Activated T-cell treated with anti-CD3 and anti-CD28 coated beads for 1 hour (primary cell): Measurements from ENCODE around the gene ZNF24.

Experiments
- DNase-seq: peaks from one replicate; pipeline ENCODE4 v3.0.0-alpha.2; 2020; ENCODE audit warnings: low read depth

Gene ZNF24

DNA sequence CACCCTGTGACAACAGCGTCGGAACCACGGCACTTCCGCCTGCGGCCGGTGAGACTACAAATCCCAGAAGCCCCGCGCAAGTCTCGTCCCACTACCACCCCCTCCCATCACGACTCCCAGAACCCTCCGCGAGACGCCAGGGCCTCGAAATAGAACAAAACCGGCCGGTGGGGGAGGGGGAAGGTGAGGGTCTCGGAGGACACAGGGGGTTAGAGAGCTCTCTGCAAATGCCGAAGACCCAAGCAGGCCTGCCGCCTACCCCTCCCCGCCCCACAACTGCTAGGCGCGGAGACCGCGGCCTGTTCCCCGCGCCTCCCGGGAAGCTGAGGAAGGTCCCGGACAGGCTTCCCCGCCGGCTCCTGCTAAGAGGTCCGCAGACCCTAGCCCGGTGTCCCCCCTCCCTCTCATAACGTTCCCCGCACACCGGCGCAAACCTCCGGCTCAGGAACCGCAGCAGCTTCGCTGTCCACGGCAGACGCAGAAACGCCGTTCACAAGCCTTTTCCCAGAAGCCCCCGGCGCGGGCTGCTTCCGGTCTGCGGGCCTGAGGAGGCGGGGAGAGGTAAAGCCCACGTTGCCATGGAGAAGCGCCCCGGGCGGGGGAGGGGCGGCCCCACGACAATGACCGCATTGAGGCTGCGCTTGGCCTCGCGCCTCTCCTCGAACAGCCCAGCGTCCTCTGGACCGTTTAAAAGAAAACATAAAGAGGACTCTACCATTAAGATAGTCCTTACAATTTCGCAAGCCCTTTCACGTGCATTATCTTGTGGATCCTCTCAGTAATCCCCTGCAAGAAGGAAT is at the start of gene ZNF24:
ZNF24 (minus strand) TSS at position 485 of the 800 bp plus-strand sequence. CDS start 3,770 bp downstream, outside the sequence.
- DNase-seq = peak; percentile 89

DNA sequence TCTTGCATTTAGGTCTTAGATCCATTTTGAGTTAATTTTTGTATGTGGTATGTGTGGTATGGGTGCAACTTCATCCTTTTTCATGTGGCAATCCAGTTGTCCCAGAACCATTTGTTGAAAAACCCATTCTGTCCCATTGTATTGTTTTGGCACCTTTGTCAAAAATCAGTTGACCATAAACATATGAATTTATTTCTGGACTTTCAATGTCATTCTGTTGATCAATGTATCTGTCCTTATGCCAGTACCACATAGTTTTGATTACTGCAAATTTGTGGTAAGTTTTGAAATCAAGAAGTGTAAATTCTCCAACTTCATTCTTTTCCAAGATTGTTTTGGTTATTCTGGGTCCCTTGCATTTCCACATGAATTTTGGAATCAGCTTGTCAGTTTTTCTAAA is 49.5 kb upstream of the ZNF24 start:
- no peak for DNase-seq

DNA sequence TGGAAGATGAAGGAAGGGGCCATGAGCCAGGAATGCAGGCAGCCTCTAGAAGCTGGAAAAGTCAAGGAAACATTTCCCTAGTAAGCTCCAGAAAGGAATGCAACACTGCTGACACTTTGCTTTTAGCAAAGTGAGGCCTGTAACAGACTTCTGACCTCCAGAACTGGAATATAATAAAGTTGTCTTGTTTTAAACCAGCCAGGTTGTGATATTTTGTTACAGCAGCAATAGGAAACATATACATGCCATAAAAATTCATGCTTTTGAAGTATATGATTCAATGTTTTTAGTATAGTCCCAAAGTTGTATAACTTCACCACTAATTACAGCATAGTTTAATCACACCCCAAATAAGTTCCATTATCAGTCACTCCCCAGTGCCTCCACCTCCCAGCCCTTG is 48.2 kb upstream of the ZNF24 start:
- no peak for DNase-seq

DNA sequence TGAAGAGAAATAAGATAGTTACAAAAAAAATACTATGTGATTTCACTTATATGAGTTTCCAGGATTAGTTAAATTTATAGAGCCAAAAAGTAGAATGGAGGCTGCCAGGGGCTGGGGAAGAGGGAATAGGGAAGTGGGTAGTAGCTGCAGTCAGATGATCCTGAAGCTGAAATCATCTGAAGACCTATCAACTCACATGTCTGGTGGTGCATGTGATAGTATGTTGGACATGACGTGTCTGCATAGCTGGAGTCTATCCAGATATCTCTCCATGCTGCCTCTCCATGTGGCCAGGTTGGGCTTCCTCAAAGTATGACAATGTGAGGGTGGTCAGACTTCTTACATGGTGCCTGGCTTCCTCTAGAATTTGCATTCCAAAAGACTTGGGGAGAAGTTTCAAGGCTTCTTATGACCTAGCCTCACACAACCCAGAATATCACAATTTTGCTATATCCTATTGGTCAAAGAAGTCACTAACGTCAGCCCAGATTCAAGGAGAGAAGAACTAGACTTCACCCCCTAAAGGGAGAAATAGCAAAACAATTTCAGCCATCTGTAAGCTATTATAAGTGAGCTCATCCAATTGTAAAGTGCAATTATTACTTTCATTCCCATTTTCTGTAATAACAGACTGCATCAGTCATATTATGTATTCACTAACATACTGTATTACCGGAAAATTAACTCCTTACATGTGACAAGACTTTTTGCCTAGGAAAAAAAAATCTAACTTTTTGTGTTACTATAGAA is 46.9 kb upstream of the ZNF24 start:
- no peak for DNase-seq

DNA sequence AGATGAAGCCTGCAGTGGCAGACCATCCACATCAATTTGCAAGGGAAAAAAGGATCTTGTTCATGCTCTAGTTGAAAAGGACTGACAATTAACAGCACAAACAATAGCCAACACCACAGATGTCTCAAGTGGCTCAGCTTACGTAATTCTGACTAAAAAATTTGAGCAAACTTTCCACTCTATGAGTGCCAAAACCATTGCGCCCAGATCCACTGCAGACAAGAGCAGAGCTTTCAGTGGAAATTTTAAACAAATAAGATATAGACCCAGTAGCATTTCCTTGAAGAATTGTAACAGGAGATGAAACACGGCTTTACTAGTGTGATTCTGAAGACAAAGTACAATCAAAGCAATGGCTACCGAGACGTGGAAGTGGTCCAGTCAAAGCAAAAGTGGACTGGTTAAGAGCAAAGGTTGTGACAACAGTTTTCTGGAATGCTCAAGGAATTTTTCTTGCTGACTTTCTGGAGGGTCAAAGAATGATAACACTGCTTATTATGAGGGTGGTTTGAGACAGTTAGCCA is 44.9 kb upstream of the ZNF24 start:
- no peak for DNase-seq

DNA sequence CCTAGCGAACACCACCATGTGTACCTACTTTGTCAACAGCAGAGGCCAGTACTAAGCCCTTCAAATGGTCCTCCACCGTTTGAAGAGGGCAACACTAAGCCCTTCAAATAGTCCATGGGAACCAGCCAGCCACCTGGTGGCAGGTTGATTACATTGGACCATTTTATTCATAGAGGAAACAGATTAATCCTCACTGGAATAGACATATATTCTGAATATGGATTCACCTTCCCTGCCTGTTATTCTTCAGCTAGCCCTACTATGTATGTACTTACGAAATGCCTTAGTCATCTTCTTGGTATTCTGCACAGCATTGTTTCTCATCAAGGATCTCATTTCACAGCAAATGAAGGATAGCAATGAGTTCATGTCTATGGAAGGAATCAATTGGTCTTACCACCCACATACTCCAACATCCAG is 42.9 kb upstream of the ZNF24 start:
- no peak for DNase-seq

DNA sequence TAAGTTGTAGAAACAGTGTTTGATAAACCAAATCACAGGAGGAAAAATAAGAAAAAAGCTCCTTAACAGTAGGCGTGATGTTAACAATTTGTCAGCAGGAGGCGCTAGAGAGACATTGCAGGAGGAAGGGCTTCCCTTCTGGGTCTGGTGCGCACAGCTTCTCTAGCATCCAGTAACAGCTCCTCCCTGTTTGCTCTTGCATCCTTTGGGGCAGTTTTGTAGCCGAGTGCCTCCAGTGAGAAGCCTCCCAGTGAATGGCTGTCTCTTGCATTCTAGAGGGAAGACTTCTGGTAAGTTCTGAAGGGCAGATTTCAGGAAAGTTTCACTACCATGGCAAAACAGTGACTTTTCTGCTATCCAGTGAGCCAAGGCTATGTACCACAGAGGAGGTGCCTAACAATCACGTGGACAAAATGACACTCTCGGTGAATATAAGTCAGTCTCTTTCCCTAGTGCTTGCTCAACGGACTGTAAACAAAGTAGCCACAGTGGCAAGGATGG is 42.4 kb upstream of the ZNF24 start:
- peak; percentile 37 for DNase-seq

DNA sequence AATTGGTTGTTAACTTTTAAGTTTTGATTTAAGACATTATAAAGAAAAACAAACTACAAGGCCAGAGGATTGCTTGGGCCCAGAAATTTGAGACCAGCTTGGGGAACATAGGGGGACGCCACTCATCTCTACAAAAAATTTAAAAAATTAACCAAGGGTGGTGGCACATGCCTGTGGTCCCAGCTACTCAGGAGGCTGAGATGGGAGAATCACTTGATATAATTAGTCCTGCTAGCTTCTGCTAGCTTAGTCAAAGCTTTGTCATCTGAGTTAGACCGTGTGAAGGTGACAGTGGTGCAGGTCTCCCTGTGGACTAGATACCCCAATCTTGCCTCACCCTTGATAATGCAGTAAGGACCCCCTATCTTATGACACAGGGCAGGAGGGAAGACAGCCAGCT is 38.9 kb upstream of the ZNF24 start:
- no peak for DNase-seq

DNA sequence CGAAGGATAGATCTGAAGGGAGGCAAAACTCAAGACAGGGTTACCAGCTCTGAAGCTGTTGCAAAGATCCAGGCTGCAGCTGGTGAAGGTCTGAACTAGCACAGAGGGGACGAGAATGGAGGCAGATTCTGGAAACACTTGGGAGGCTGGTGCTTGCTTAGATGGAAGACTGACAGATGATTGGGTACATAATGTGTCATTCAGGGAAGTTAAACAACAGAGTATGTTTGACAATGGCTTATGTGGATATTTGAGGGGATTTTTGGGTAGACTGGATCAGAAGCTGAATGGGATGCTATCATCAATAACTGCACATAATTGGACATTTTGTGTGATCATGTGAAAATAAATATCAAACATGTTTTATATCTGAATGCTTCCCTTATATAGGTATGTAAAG is 35.2 kb upstream of the ZNF24 start:
- no peak for DNase-seq

DNA sequence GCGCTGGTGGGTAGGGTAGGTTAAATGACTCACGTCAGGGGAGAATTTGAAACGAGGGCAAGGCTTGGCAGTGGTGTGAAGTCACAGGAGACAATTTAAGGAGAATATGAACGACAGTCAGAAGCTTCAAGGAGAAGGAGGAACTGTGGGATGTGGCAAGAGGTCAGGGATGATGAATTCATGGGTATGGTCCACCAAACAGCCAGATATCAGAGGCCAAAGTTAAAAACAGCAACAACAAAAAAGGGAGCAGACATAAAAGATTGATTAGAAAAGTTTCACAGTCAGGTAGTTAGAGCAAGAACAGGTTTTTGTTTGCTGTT is 34.3 kb upstream of the ZNF24 start:
- DNase-seq = no peak

DNA sequence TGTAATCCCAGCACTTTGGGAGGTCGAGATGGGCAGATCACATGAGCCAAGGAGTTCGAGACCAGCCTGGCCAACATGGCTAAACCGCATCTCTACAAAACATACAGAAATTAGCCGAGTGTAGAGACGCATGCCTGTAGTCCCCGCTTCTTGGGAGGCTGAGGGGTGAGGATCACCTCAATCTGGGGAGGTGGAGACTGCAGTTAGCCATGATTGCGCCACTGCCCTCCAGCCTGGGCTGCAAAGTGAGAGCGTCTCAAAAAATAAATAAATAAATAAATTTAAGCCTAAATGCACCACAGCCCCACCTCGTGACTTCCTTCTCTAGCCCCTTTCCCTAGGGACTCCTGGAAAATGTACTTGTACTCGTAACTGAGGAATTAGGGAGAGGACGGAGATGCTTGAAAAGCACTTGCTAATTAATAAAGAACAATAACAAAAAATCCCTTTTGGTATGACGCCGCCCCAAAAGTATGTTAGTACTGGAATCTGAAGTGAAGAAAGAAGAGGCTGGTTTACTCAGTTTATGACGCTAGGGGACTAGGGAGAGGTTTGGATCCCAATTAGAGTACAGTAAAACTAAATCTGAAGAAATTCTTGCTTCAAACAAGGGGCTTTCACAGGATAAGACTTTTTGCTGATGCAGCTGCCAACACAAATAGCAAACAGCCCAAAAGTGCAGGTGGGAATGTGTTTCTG is 33.8 kb upstream of the ZNF24 start:
- no peak for DNase-seq

DNA sequence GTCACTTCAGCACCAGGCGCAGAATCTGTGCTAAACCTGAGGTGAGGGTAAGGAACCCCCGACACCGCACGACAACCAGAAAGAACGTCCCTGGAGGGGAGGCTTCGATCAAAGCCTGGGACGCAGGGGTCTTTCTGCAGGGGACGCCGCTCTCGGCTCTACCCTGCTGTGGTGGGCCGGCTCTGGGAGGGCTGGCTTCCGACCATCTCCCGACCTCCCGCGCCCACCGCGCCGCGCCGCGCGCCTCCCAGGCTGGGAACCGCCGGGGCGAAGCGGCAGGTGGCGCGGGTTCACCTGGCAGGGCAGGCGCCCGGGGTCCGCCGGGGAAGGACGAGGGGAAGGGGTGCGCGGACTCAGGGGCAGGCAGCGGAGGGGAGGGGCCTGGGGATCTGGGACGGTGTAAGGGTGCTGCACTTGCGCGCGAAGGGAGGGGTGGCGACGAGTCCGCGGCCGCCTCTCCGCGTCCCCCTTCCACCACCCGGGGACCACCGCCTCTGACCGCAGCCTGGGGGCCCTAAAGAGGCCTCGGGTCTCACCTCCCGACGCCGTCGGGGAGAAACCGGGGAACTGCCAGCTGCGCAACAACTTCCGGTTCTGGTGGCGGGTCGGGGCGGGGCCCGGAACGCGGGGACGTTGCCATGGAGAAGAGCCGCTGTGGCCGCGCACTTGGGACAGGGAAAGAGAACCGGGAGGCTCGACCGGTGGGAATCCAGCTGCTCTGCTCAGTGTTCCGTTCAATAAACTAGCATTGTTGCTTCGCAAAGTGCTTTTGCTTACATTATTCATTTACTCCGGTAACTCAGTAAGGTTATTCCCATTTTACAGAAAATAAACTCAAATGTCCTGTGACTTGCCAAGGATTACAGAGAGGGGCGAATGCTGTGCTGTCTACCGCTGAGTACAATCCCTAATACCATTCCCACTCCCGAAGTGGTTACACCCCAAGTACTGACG is 32.8 kb upstream of the ZNF24 start, which contains the start of gene ZNF396:
ZNF396 (minus strand) TSS at position 596 of the 954 bp plus-strand sequence. CDS start 3,045 bp downstream, outside the sequence.
- peak; percentile 45 for DNase-seq

DNA sequence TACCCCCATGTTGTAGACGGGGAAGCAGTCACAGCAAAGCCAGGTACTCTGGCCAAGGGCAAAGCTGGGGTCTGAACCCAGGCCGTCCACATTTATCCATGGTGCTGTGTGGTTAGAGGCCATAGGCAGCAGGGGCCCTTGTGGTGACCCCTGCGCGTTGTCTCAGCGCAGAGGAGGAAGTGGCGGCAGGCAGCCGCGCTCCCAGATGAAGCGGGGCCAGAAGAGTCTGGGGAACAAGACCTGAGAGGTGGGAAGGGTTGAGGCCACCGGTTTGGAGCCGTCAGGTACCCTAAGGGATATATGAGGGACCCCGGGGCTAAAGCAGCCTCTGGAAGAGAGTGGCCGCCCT is 32.1 kb upstream of the ZNF24 start:
- no peak for DNase-seq

DNA sequence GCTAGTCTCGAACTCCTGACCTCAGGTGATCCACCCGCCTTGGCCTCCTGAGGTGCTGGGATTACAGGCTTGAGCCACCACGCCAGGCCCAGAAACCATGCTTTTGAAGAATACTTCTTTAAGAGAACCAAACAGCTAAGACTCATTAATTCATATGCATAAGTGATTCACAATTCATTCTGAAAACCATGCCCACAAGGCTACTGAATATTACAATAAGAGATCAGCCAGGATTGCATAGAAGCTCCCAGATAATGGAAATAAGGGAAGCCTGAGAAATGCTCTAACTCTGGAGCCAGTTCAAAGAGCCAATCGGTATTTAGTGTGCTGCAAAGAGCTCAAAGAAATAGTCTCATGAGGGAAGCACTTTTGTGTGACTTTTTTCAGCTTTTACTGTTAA is 30.5 kb upstream of the ZNF24 start:
- DNase-seq = no peak

DNA sequence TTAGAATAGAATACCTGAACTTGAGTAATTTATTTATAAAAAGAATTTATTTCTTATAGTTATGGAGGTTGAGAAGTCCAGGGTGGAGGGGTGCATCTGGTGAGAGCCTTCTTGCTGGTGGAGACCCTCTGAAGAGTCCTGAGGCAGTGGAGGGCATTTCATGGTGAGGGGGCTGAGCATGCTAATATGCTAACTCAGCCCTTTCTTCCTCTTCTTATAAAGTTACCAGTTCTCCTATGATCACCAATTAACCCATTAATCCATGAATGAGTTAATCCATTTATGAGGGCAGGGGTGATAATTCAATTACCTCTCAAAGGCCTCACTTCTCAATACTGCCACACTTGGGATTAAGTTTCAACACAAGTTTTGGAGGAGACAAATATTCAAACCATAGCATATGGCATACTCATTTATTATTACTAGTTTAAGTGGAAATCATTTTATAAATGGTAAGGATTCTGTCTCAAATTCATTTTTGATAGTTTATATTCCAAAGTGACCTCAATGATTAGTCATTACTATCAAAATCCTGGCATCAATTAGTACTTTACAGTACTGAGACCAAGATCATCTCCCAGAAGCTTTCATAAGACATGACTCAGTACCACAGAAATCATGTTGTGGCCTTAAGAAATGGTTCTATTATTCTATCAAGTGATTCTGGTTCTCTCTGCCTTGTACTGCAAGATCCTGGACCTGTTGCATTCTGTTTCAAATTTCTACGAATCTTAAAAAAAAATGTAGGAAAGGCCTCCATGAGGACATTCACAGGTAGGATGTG is 27.4 kb upstream of the ZNF24 start:
- no peak for DNase-seq

DNA sequence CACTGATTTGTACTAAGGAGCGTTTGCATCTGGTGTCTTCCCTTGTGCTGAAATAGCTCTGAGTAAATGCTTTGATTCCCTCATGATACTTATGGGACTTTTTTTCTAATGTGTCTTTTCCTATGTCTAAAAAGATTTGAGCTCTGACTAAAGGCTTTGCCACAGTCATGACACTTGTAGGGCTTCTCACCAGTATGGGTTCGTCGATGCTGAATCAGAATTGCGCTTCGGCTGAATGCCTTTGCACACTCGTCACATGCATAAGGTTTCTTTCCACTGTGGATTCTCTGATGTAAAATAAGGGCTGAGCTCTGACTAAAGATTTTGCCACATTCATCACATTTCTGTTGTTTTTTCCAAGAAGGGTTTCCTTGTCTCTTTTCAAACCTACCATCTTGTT is 24.9 kb upstream of the ZNF24 start:
- no peak for DNase-seq

DNA sequence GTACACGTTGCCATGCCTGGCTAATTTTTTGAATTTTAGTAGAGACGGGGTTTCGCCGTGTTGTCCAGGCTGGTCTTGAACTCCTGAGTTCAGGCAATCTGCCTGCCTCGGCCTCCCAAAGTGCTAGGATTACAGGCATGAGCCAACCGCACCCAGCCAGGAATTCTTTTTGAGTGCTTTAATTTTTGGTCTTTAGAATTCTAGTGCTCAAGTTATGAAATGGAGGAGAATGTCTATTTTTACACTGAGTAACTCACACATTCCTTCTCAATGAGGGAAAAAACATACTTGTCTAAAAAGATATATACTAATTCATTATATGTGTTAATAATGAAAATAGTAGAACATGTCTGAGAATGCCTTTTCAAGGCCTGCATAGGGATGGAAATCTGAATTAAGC is 24.4 kb upstream of the ZNF24 start:
- no peak for DNase-seq

DNA sequence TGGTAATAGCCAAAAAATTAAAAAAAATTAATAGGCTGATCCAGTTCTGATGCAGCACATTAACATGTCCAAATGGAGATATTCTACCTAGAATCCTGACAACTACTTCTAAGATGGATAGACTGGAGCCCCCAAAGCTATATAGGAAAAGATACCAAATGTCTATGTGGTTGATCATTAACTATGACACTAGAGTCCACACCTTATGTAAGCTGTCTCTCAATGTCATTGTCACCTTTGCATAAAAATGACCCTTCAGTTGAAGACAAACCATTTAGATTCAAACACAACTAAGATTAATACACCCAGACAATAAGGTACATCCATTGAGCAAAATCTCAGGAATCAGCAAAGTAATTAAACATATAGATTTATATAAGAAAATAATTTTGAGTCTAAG is 18.3 kb upstream of the ZNF24 start:
- DNase-seq = no peak

DNA sequence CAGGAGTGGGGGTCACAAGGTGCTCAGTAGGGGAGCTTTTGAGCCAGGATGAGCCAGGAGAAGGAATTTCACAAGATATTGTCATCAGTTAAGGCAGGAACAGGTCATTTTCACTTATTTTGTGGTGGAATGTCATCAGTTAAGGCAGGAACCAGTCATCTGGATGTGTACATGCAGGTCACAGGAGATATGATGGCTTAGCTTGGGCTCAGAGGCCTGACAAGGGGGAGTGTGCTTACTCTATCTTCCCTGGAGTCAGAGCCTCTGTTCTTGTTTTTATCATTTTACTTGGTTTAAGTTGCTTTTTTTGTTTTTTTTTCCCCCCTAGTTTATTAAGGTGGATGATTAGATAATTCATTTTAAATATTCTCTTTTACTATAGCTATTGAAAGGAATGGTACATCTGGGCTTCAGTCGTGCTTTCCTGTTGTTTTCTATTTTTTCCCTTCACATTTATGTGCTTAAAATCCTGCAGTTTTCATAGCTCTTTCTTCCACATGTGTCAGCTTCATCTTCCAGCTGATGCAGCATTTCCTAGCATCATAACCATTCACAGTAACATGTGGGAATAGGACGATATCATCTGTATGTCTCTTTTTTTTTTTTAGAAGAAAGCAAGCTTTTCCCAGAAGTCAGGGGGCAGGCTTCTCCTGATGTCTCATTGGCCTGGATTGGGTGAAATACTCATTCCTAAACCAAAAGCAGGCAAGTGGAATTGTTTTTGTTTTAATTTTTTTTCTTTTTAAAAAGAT is 17.5 kb upstream of the ZNF24 start:
- DNase-seq = no peak

DNA sequence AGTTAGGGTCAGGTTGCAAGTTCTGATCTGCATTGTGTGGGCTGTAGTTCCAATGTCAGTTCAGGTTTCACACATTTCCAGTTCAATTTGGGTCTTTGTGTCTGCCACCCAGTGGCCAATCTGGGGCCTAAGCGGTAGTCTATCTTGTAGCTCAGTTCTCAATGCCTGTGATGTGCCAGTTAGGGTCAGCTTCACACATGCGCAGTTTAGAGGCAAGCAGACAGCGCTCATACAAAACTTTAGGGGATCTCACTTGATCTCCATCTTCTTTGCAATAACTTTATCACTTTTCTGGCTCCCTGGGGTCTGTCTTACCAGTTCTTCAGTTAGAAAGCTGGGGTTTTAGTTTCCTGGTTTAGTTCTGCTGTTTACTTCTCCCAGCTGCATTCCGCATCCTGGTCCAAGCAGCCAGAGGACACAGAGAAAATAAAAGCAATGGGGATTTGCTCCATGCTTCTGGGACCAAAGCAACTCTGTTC is 11.0 kb upstream of the ZNF24 start:
- DNase-seq = peak; percentile 35
